MM.1S (cell line): ENCODE data around the gene RND3.

Source experiments
- DNase-seq: peaks from one replicate; pipeline ENCODE4 v3.0.0-alpha.2; 2015
- H2AFZ ChIP-seq: fragments of 300-600 bp; sonication (generic); 2 replicates; pipeline ENCODE4 v1.6.0; 2016; ENCODE audit warnings: antibody characterized with exemption, low read length
- H3F3A ChIP-seq: fragments of 300-600 bp; sonication (generic); 2 replicates; pipeline ENCODE4 v1.6.1; 2016; ENCODE audit warnings: mild to moderate bottlenecking, antibody characterized with exemption, low read length, moderate library complexity, mixed read lengths; ENCODE audit not compliant: insufficient read depth
- H3K27ac ChIP-seq: fragments of 300-600 bp; sonication (generic); 2 replicates; pipeline ENCODE4 v1.5.1; 2016; ENCODE audit warnings: mild to moderate bottlenecking, low read length
- H3K27me3 ChIP-seq: fragments of 300-600 bp; sonication (generic); replicated peaks from 2 replicates; pipeline ENCODE4 v1.6.0; 2016; ENCODE audit warnings: low read length; ENCODE audit not compliant: insufficient read depth
- H3K36me3 ChIP-seq: fragments of 300-600 bp; sonication (generic); replicated peaks from 2 replicates; pipeline ENCODE4 v1.6.1; 2016; ENCODE audit warnings: mild to moderate bottlenecking, low read length, mixed read lengths; ENCODE audit not compliant: insufficient read depth
- H3K4me1 ChIP-seq: fragments of 300-600 bp; sonication (generic); 2 replicates; pipeline ENCODE4 v1.6.1; 2016; ENCODE audit warnings: low read length, mixed read lengths
- H3K4me2 ChIP-seq: fragments of 300-600 bp; sonication (generic); 2 replicates; pipeline ENCODE4 v1.6.0; 2016; ENCODE audit warnings: low read depth, low read length
- H3K4me3 ChIP-seq: fragments of 300-600 bp; sonication (generic); 2 replicates; pipeline ENCODE4 v1.5.1; 2016; ENCODE audit warnings: low read length, mixed read lengths
- H3K79me2 ChIP-seq: fragments of 300-600 bp; sonication (generic); 2 replicates; pipeline ENCODE4 v1.6.1; 2016; ENCODE audit warnings: mixed run types, low read length, mixed read lengths
- H3K9ac ChIP-seq: fragments of 300-600 bp; sonication (generic); 2 replicates; pipeline ENCODE4 v1.6.1; 2016; ENCODE audit warnings: low read length, mixed read lengths
- H3K9me2 ChIP-seq: fragments of 300-600 bp; sonication (generic); replicated peaks from 2 replicates; pipeline ENCODE4 v1.6.1; 2016; ENCODE audit warnings: mild to moderate bottlenecking, low read length, mixed read lengths; ENCODE audit not compliant: insufficient read depth
- H3K9me3 ChIP-seq: fragments of 300-600 bp; sonication (generic); replicated peaks from 2 replicates; pipeline ENCODE4 v1.6.1; 2016; ENCODE audit warnings: mild to moderate bottlenecking, low read length, mixed read lengths; ENCODE audit not compliant: insufficient read depth
- H4K20me1 ChIP-seq: fragments of 300-600 bp; sonication (generic); 2 replicates; pipeline ENCODE4 v1.6.1; 2016; ENCODE audit warnings: mild to moderate bottlenecking, low read length, moderate library complexity, mixed read lengths; ENCODE audit not compliant: insufficient read depth
- EZH2 ChIP-seq: fragments of 300-600 bp; sonication (generic); optimal IDR thresholded peaks from 2 replicates; pipeline ENCODE3; 2017; ENCODE audit warnings: low read depth, mild to moderate bottlenecking, antibody characterized with exemption, low read length, mixed read lengths
- EZH2phosphoT487 ChIP-seq: fragments of 300-600 bp; sonication (generic); IDR thresholded peaks from 2 replicates; pipeline ENCODE4 v1.6.1; 2018; ENCODE audit warnings: antibody characterized with exemption, low read length
- TF ChIP-seq, protein P1 (sequence below): fragments of 300-600 bp; sonication (generic); IDR thresholded peaks from 2 replicates; pipeline ENCODE4 v1.5.1; 2016; ENCODE audit warnings: antibody characterized with exemption, low read length, mixed read lengths

Gene RND3

DNA sequence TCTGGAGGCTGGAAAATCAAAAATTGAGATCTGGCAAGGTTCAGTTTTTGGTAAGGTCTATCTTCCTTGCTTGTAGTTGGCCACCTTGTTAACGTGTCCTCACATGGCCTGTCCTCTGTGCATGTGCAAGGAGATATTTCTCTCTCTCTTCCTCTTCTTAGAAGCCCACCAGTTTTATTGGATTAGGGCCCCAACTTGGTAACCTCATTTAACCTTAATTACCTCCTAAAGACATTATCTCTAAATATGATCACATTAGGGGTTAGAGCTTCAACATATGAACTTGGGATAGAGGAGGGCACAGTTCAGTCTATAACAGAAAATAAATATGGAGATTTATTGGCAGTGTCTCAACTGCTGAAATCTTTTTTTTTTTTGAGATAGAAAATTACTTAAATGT lies 19.6 kb upstream of the RND3 start:
- Histone ChIP-seq H4K20me1 (no peaks in the 10 kb centered on the region), H3K9me2 (no peaks in the 10 kb centered on the region), H3K4me1 (no peaks in the 10 kb centered on the region), H3K4me3 (no peak overlapping the region), H3K36me3 (no peaks in the 10 kb centered on the region), H2AFZ (no peak overlapping the region), H3K9me3 (no peaks in the 10 kb centered on the region), H3K79me2 (no peaks in the 10 kb centered on the region), H3K27me3 (no peaks in the 10 kb centered on the region), H3K27ac (no peak overlapping the region), H3F3A (no peaks in the 10 kb centered on the region), H3K9ac (no peak overlapping the region), H3K4me2 (no peak overlapping the region)
- TF ChIP-seq, protein P1, sequence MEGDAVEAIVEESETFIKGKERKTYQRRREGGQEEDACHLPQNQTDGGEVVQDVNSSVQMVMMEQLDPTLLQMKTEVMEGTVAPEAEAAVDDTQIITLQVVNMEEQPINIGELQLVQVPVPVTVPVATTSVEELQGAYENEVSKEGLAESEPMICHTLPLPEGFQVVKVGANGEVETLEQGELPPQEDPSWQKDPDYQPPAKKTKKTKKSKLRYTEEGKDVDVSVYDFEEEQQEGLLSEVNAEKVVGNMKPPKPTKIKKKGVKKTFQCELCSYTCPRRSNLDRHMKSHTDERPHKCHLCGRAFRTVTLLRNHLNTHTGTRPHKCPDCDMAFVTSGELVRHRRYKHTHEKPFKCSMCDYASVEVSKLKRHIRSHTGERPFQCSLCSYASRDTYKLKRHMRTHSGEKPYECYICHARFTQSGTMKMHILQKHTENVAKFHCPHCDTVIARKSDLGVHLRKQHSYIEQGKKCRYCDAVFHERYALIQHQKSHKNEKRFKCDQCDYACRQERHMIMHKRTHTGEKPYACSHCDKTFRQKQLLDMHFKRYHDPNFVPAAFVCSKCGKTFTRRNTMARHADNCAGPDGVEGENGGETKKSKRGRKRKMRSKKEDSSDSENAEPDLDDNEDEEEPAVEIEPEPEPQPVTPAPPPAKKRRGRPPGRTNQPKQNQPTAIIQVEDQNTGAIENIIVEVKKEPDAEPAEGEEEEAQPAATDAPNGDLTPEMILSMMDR = no peak
- DNase-seq = no peak

GRCh38 chr2:150505178-150505577 lies 17.7 kb upstream of the RND3 start:
- Histone ChIP-seq H3K4me2 (no peak overlapping the region), H3K4me1 (no peaks in the 10 kb centered on the region), H3K36me3 (no peaks in the 10 kb centered on the region), H3K27me3 (no peaks in the 10 kb centered on the region), H3K9ac (no peak overlapping the region), H3F3A (no peaks in the 10 kb centered on the region), H3K4me3 (no peak overlapping the region), H3K9me2 (no peaks in the 10 kb centered on the region), H3K27ac (no peak overlapping the region), H4K20me1 (no peaks in the 10 kb centered on the region), H3K79me2 (no peaks in the 10 kb centered on the region), H3K9me3 (no peaks in the 10 kb centered on the region), H2AFZ (no peak overlapping the region)
- TF ChIP-seq, protein P1 = no peak
- TF ChIP-seq EZH2phosphoT487 = no peak
- no peak for TF ChIP-seq EZH2
- no peak for DNase-seq

DNA sequence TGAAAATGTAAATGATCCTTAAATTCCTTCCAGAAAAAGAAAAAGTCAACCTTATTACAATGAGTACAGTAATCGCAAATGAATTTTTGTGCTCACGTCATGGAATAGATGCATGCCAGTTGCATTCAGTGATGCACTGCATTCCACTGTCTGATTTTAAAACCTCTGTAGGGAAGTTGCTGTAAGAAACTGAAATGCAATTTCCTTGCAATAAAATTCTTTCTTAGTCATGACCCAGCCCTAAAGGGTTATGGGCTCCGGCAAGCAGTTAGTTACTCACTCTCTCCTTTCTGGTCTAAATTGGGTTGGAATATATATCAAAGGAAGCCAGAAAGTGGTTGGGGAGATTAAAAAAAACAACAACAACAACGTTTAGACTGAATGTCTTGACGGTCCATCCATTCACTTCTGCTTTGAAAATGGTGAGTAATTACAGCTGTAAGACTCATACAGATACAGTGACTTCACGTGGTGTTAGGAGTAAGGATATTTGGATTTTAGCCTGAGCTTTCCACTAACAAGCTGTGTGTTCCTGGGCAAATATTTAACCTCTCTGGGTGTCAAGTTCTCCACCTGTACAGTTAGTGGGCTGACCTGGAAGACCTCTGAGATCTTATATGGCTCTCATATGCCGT lies 8.6 kb upstream of the RND3 start:
- H4K20me1 ChIP-seq = no peaks in the 10 kb centered on the region
- no peak for DNase-seq
- no peak overlapping the region for H3K4me3 ChIP-seq
- no peaks in the 10 kb centered on the region for H3K9me3 ChIP-seq
- H3K27me3 ChIP-seq = no peaks in the 10 kb centered on the region
- no peaks in the 10 kb centered on the region for H3K36me3 ChIP-seq
- no peaks in the 10 kb centered on the region for H3K4me1 ChIP-seq
- no peaks in the 10 kb centered on the region for H3K9me2 ChIP-seq
- no peak overlapping the region for H3K27ac ChIP-seq
- no peaks in the 10 kb centered on the region for H3F3A ChIP-seq
- H3K9ac ChIP-seq = no peak overlapping the region
- no peak for TF ChIP-seq EZH2phosphoT487
- no peak for TF ChIP-seq EZH2
- TF ChIP-seq, protein P1 = no peak
- H2AFZ ChIP-seq = no peak overlapping the region
- no peaks in the 10 kb centered on the region for H3K79me2 ChIP-seq
- H3K4me2 ChIP-seq = no peak overlapping the region
